Thoracic aorta (tissue), 2 donors: ENCODE measurements around the gene FAM124B. TPM values are rescaled to one million over a fixed set of nuclear protein-coding genes. Genes with fewer than 3 reads are reported as not detected.

Source experiments
- ATAC-seq: fragments of 150-250 bp; one replicate; pipeline ENCODE4 v1.8.0; 2017; ENCODE audit warnings: low read depth; ENCODE audit not compliant: insufficient number of reproducible peaks, low FRiP score
- DNase-seq: peaks from one replicate; pipeline ENCODE4 v3.0.0-alpha.2; 2020; ENCODE audit warnings: low spot score
- H3K27ac ChIP-seq, 2 donors: fragments of 200-600 bp; sonication (generic); 1 replicate in 1 of 2; 2 replicates in 1 of 2; pipeline ENCODE4 v1.5.1; 2016; ENCODE audit warnings: mild to moderate bottlenecking in 2 of 2, moderate library complexity in 2 of 2
- H3K27me3 ChIP-seq: fragments of 200-600 bp; sonication (generic); replicated peaks from 2 replicates; pipeline ENCODE4 v1.6.0; 2016; ENCODE audit warnings: mild to moderate bottlenecking; ENCODE audit not compliant: insufficient read depth
- H3K36me3 ChIP-seq: fragments of 200-600 bp; sonication (generic); one replicate; pipeline ENCODE4 v1.5.1; 2016
- H3K4me1 ChIP-seq, 2 donors: fragments of 200-600 bp; sonication (generic); 1 replicate in 1 of 2; 2 replicates in 1 of 2; pipeline versions ENCODE4 v1.5.1 to v1.6.0; 2016; ENCODE audit warnings: low read depth in 2 of 2, mild to moderate bottlenecking in 1 of 2; ENCODE audit not compliant: control insufficient read depth in 1 of 2
- H3K4me3 ChIP-seq: fragments of 200-600 bp; sonication (generic); 2 replicates; pipeline ENCODE4 v1.5.1; 2016; ENCODE audit warnings: mild to moderate bottlenecking
- H3K9me3 ChIP-seq: fragments of 200-600 bp; sonication (generic); 2 replicates; pipeline ENCODE4 v1.5.1; 2016
- total RNA-seq, 2 donors: library from RNA; depleted of rRNA; stranded (reverse); fragments of >200 nt; gene quantifications; one replicate each; pipeline versions ENCODE4 v1.1.0 to v1.2.3, GENCODE V29; 2016
- TF ChIP-seq, protein P1 (sequence below): fragments of 200-600 bp; sonication (generic); IDR thresholded peaks from one replicate; pipeline ENCODE4 v1.5.1; 2019; ENCODE audit warnings: antibody characterized with exemption

Gene FAM124B
- total RNA-seq, 2 donors from 2014 or later: 1.1 to 4.0 TPM

DNA sequence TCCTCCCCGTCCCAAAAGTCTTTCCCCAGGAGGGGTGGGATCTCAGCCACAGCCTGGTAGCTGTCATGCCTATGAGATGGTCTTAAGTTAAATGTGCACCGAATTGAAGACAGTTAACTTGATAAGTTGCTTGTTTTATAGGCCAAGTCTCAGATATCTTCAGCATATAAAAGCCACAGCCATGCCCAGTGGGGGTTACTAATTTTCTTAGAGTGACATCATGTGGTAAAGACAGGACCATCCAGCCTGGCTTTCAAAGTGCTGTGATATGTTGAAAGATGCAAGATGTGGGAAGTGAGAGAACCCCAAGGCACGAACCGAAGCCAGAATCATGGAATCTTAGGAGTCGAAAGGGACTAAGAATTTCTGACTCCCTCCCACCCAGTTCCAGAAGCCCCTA, 42.1 kb upstream of the FAM124B start:
- no peaks in the 10 kb centered on the region for H3K36me3 ChIP-seq
- H3K27me3 ChIP-seq: no peaks in the 10 kb centered on the region
- H3K27ac ChIP-seq: no peak overlapping the region
- peaks cover 0 to 4% of the 10 kb centered on the region in 2 donors for H3K4me1 ChIP-seq
- ATAC-seq (no peak), DNase-seq (no peak)
- TF ChIP-seq, protein P1, sequence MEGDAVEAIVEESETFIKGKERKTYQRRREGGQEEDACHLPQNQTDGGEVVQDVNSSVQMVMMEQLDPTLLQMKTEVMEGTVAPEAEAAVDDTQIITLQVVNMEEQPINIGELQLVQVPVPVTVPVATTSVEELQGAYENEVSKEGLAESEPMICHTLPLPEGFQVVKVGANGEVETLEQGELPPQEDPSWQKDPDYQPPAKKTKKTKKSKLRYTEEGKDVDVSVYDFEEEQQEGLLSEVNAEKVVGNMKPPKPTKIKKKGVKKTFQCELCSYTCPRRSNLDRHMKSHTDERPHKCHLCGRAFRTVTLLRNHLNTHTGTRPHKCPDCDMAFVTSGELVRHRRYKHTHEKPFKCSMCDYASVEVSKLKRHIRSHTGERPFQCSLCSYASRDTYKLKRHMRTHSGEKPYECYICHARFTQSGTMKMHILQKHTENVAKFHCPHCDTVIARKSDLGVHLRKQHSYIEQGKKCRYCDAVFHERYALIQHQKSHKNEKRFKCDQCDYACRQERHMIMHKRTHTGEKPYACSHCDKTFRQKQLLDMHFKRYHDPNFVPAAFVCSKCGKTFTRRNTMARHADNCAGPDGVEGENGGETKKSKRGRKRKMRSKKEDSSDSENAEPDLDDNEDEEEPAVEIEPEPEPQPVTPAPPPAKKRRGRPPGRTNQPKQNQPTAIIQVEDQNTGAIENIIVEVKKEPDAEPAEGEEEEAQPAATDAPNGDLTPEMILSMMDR: no peak
- no peak overlapping the region for H3K4me3 ChIP-seq
- H3K9me3 ChIP-seq: no peaks in the 10 kb centered on the region

DNA sequence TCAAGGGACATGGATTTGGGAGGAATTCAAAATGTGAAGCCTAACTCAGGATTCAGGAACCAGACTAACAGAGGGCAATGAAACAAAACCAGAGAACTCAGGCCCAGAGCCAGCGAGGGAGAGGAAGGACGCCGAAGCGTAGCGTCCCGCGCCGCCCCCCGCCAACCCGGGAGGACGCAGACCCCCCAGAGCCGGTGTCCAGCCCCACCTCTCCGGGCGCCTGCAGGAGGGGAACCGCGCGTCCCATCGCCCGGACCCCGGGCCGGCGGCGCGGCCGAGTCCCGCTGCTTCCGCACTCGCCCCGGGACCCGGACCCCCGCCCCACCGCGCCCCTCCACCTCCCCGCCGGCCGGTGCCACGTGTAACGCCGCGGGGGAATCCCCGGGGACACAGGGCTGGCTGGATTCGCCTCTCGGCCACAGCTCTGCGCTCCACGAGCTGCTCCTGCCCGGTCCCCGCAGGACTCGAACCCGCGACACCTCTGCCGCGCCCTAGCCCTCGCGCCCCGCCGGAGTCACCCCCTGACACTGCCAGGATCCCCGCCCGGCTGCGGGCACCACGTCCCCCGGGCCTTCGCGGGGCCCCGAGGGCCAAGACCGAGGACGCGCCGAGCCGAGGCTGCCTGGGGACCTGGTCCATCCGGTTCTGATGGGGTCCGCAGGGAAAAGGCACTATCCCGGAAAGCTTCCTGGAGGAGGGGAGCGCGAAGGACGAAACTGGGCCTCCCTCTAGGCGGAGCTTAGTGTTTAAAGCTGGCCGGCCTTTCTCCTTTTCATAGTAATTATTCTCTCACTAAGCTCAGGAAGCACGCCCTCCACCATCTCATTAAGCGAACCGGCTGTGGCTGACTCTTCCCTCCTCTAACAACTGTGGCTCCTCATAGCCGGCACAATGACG, 40.4 kb upstream of the FAM124B start:
- DNase-seq (no peak), ATAC-seq (no peak)
- H3K27ac ChIP-seq: no peak overlapping the region
- no peaks in the 10 kb centered on the region for H3K36me3 ChIP-seq
- H3K4me3 ChIP-seq: peak overlapping the region; percentile 77
- no peaks in the 10 kb centered on the region for H3K27me3 ChIP-seq
- no peaks in the 10 kb centered on the region for H3K9me3 ChIP-seq
- peaks cover 0 to 4% of the 10 kb centered on the region in 2 donors for H3K4me1 ChIP-seq
- TF ChIP-seq, protein P1: no peak

DNA sequence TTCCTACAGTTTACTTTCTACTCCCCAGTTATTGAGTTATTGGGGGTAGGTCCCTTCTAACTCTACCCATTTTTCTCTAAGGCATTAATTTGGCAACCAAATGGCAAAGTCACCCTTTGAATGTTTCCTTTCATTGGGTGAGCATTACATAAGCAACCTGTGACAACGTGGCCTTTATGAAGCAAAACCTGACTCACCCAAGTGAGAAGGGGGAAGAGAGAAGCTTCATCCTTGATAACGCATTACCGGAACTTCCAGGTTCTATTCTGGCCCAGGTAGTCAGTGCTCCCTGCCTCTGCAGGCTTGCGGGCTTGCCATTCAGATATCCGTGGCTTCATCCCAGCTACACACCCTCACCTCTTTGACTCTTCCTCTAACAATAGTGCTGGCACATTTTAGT, 39.1 kb upstream of the FAM124B start:
- TF ChIP-seq, protein P1: no peak
- peaks cover 0 to 4% of the 10 kb centered on the region in 2 donors for H3K4me1 ChIP-seq
- no peaks in the 10 kb centered on the region for H3K36me3 ChIP-seq
- H3K27me3 ChIP-seq: no peaks in the 10 kb centered on the region
- ATAC-seq (no peak), DNase-seq (no peak)
- no peak overlapping the region for H3K27ac ChIP-seq
- H3K9me3 ChIP-seq: no peaks in the 10 kb centered on the region
- no peak overlapping the region for H3K4me3 ChIP-seq

DNA sequence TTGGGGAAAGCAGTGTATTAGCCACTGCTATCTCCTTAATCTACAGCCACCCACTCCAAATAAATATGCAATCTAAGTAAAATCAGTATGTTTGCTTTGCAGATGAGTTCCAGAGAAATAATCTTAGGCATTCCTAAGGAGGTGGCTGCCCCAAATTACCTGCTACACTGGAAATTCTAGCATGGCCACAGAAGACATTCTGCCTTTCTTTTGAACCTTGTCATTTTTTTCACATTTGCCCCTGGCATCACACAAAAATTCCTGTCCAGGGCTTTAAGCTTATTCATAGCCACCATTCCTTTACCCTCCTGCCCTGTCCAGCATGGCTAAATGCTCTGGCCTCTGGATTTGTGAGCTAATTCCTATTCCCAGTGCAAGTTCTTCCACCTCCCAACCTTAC, 36.8 kb upstream of the FAM124B start:
- ATAC-seq (no peak), DNase-seq (no peak)
- H3K4me3 ChIP-seq: no peak overlapping the region
- H3K36me3 ChIP-seq: no peaks in the 10 kb centered on the region
- TF ChIP-seq, protein P1: no peak
- peaks cover 0 to 4% of the 10 kb centered on the region in 2 donors for H3K4me1 ChIP-seq
- no peaks in the 10 kb centered on the region for H3K9me3 ChIP-seq
- H3K27me3 ChIP-seq: no peaks in the 10 kb centered on the region
- no peak overlapping the region for H3K27ac ChIP-seq

DNA sequence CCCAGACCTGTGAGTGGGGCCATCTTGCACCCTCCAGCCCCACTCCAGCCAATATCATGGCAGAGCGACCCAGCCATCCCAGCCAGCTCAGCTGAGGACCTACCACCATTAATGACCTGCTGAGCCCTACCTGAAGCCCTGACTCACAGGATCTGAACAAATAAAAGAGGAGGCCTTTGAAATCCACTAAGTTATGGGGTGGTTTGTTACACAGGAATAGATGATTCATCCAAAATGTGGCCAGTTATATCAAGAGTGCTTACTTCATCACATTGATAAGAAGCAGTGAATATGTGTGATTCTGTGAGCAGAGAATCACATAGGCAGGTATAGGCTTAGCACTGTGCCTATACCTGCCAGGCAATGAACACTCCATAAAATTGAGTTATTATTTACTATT, 34.7 kb upstream of the FAM124B start:
- Histone ChIP-seq H3K27me3 (no peaks in the 10 kb centered on the region), H3K4me3 (no peak overlapping the region), H3K4me1 (peaks cover 0 to under 1% of the 10 kb centered on the region in 2 donors), H3K27ac (no peak overlapping the region), H3K9me3 (no peaks in the 10 kb centered on the region), H3K36me3 (no peaks in the 10 kb centered on the region)
- ATAC-seq (no peak), DNase-seq (no peak)
- TF ChIP-seq, protein P1: no peak
